Measurements from ENCODE around the gene SFXN1.
"Not testable (repeated sequence)": the region's sequence is repeated elsewhere in the genome, so short reads cannot be mapped to it uniquely, and the experiment has no call there.

The SFXN1 gene

DNA sequence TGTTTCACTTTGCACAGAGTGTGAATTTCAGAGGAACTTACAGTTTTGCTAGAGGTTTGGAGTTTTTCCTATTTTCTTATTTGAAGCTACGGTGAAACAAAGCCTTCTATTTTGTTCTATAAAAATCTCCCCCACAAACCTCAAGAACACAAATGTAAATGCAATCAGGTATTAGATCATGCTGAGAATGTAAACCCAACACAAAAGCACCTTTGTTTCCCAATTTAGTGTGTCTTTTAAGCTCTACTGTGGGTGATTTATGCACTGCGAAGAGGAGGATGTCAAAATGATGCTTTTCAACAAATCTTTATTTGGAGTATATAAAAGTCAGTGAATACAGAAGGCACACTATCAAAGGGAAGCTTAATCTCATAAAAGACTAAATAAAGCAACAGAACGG, 30.1 kb upstream of the SFXN1 start:
- Histone ChIP-seq H3K4me3 (ENCODE audit: insufficient read depth, low read depth, low read length, poor library complexity, severe bottlenecking) (no peak overlapping the region), H3K27ac (ENCODE audit: insufficient read depth, low read length, poor library complexity, severe bottlenecking) (no peak overlapping the region), H3K36me3 (ENCODE audit: control insufficient read depth, insufficient read depth, low read length) (no peaks in the 10 kb centered on the region), H3K4me1 (ENCODE audit: control insufficient read depth, insufficient read depth, low read length, poor library complexity, severe bottlenecking) (peaks cover 14% of the 10 kb centered on the region), H3K27me3 (replicated peaks; ENCODE audit: control insufficient read depth, insufficient read depth, low read length, poor library complexity, severe bottlenecking) (peaks cover 23% of the 10 kb centered on the region), H3K9me3 (ENCODE audit: control insufficient read depth, low read length) (no peaks in the 10 kb centered on the region)
- no peak for DNase-seq

DNA sequence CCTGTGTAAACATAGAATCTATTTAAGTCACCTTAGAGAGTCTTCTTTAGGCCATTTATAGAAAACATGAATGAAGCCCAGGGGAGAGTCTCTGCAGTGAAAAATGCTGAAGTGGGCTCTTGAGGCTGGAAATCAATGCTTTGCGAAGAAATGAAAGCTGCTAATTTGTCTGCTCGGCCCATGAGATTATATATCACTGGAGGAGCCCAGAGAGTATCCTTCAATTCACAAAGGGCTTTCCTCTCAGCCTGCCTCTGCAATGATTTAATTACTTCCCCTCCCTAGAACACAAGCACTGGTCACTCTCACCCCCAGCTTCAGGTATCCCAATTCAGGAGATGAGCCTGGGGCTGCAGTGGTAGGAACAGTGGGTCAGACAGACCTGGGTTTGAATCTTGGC, 26.2 kb upstream of the SFXN1 start:
- H3K27me3 ChIP-seq (replicated peaks; ENCODE audit: control insufficient read depth, insufficient read depth, low read length, poor library complexity, severe bottlenecking), result peaks cover 3% of the 10 kb centered on the region
- no peak overlapping the region for H3K27ac ChIP-seq (ENCODE audit: insufficient read depth, low read length, poor library complexity, severe bottlenecking)
- no peaks in the 10 kb centered on the region for H3K9me3 ChIP-seq (ENCODE audit: control insufficient read depth, low read length)
- H3K36me3 ChIP-seq (ENCODE audit: control insufficient read depth, insufficient read depth, low read length), result no peaks in the 10 kb centered on the region
- H3K4me1 ChIP-seq (ENCODE audit: control insufficient read depth, insufficient read depth, low read length, poor library complexity, severe bottlenecking), result no peaks in the 10 kb centered on the region
- H3K4me3 ChIP-seq (ENCODE audit: insufficient read depth, low read depth, low read length, poor library complexity, severe bottlenecking), result no peak overlapping the region
- no peak for DNase-seq

GRCh38 chr5:175454338-175454737, 24.0 kb upstream of the SFXN1 start:
- H3K9me3 ChIP-seq (ENCODE audit: control insufficient read depth, low read length); H3K36me3 ChIP-seq (ENCODE audit: control insufficient read depth, insufficient read depth, low read length); H3K4me1 ChIP-seq (ENCODE audit: control insufficient read depth, insufficient read depth, low read length, poor library complexity, severe bottlenecking); H3K27ac ChIP-seq (ENCODE audit: insufficient read depth, low read length, poor library complexity, severe bottlenecking); H3K4me3 ChIP-seq (ENCODE audit: insufficient read depth, low read depth, low read length, poor library complexity, severe bottlenecking); H3K27me3 ChIP-seq (replicated peaks; ENCODE audit: control insufficient read depth, insufficient read depth, low read length, poor library complexity, severe bottlenecking); DNase-seq: not testable (repeated sequence)

- no peaks in the 10 kb centered on the region for H3K9me3 ChIP-seq (ENCODE audit: control insufficient read depth, low read length)
- H3K27ac ChIP-seq (ENCODE audit: insufficient read depth, low read length, poor library complexity, severe bottlenecking), result no peak overlapping the region
- H3K36me3 ChIP-seq (ENCODE audit: control insufficient read depth, insufficient read depth, low read length), result no peaks in the 10 kb centered on the region
- no peak for DNase-seq
- no peaks in the 10 kb centered on the region for H3K4me1 ChIP-seq (ENCODE audit: control insufficient read depth, insufficient read depth, low read length, poor library complexity, severe bottlenecking)
- H3K4me3 ChIP-seq (ENCODE audit: insufficient read depth, low read depth, low read length, poor library complexity, severe bottlenecking), result no peak overlapping the region
- H3K27me3 ChIP-seq (replicated peaks; ENCODE audit: control insufficient read depth, insufficient read depth, low read length, poor library complexity, severe bottlenecking), result peaks cover 3% of the 10 kb centered on the region
Measured at GRCh38 chr5:175456105-175456742, 22.1 kb upstream of the SFXN1 start.

GRCh38 chr5:175457466-175457865, 20.9 kb upstream of the SFXN1 start:
- peaks cover 3% of the 10 kb centered on the region for H3K27me3 ChIP-seq (replicated peaks; ENCODE audit: control insufficient read depth, insufficient read depth, low read length, poor library complexity, severe bottlenecking)
- no peak overlapping the region for H3K4me3 ChIP-seq (ENCODE audit: insufficient read depth, low read depth, low read length, poor library complexity, severe bottlenecking)
- H3K9me3 ChIP-seq (ENCODE audit: control insufficient read depth, low read length), result no peaks in the 10 kb centered on the region

DNA sequence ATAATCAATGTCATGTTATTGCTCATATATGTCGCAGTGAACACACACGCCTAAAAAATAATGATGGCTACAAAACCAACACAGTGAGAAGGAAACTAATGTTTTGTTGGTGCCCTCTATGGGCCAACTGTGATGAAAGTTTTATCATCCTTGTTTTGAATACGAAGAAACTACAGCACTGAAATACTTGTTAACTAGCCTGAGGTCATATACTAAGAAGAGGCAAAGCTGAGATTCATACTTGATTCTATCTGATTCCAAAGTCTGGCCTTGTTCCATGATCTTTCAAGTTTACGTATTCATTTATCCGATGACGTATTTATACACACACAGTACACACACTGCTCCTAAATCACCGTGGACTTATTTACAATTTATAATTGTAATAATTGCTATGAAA, 18.2 kb upstream of the SFXN1 start:
- no peak for DNase-seq
- Histone ChIP-seq H3K36me3 (ENCODE audit: control insufficient read depth, insufficient read depth, low read length) (no peaks in the 10 kb centered on the region), H3K27me3 (replicated peaks; ENCODE audit: control insufficient read depth, insufficient read depth, low read length, poor library complexity, severe bottlenecking) (peaks cover 1% of the 10 kb centered on the region), H3K9me3 (ENCODE audit: control insufficient read depth, low read length) (no peaks in the 10 kb centered on the region), H3K4me3 (ENCODE audit: insufficient read depth, low read depth, low read length, poor library complexity, severe bottlenecking) (no peak overlapping the region), H3K27ac (ENCODE audit: insufficient read depth, low read length, poor library complexity, severe bottlenecking) (no peak overlapping the region), H3K4me1 (ENCODE audit: control insufficient read depth, insufficient read depth, low read length, poor library complexity, severe bottlenecking) (peaks cover 6% of the 10 kb centered on the region)

More at GRCh38 chr5:175457466-175457865, 20.9 kb upstream of the SFXN1 start:
- DNase-seq, result no peak
- Histone ChIP-seq H3K36me3 (ENCODE audit: control insufficient read depth, insufficient read depth, low read length) (no peaks in the 10 kb centered on the region), H3K27ac (ENCODE audit: insufficient read depth, low read length, poor library complexity, severe bottlenecking) (no peak overlapping the region), H3K4me1 (ENCODE audit: control insufficient read depth, insufficient read depth, low read length, poor library complexity, severe bottlenecking) (no peaks in the 10 kb centered on the region)

DNA sequence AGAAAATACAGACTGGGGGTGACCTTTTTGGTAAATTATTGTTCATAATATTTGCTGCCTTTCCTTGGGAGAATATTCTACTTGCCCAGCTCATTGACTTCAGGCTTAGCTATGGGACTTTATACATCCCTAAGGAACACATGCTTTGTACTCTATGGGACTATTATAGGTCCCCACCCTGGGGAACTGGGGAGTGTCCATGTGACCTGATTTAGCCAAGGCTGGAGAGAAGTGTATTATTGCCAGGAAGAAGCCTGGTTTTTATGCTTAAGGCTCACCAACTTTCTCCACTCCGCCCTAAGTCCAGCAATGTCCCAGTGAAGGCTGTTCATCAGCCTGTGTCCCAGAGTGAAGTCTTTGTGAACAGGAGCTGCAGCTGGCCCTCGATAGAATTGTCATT, 17.8 kb upstream of the SFXN1 start:
- Histone ChIP-seq H3K9me3 (ENCODE audit: control insufficient read depth, low read length) (no peaks in the 10 kb centered on the region), H3K4me3 (ENCODE audit: insufficient read depth, low read depth, low read length, poor library complexity, severe bottlenecking) (no peak overlapping the region), H3K27me3 (replicated peaks; ENCODE audit: control insufficient read depth, insufficient read depth, low read length, poor library complexity, severe bottlenecking) (no peaks in the 10 kb centered on the region), H3K27ac (ENCODE audit: insufficient read depth, low read length, poor library complexity, severe bottlenecking) (no peak overlapping the region), H3K4me1 (ENCODE audit: control insufficient read depth, insufficient read depth, low read length, poor library complexity, severe bottlenecking) (peaks cover 6% of the 10 kb centered on the region), H3K36me3 (ENCODE audit: control insufficient read depth, insufficient read depth, low read length) (no peaks in the 10 kb centered on the region)
- DNase-seq, result no peak

- DNase-seq, result no peak
- H3K27ac ChIP-seq (ENCODE audit: insufficient read depth, low read length, poor library complexity, severe bottlenecking), result no peak overlapping the region
- H3K27me3 ChIP-seq (replicated peaks; ENCODE audit: control insufficient read depth, insufficient read depth, low read length, poor library complexity, severe bottlenecking), result no peaks in the 10 kb centered on the region
- H3K4me1 ChIP-seq (ENCODE audit: control insufficient read depth, insufficient read depth, low read length, poor library complexity, severe bottlenecking), result peaks cover 6% of the 10 kb centered on the region
- no peak overlapping the region for H3K4me3 ChIP-seq (ENCODE audit: insufficient read depth, low read depth, low read length, poor library complexity, severe bottlenecking)
- no peaks in the 10 kb centered on the region for H3K36me3 ChIP-seq (ENCODE audit: control insufficient read depth, insufficient read depth, low read length)
- no peaks in the 10 kb centered on the region for H3K9me3 ChIP-seq (ENCODE audit: control insufficient read depth, low read length)
Measured at GRCh38 chr5:175461370-175461769, 17.0 kb upstream of the SFXN1 start.

DNA sequence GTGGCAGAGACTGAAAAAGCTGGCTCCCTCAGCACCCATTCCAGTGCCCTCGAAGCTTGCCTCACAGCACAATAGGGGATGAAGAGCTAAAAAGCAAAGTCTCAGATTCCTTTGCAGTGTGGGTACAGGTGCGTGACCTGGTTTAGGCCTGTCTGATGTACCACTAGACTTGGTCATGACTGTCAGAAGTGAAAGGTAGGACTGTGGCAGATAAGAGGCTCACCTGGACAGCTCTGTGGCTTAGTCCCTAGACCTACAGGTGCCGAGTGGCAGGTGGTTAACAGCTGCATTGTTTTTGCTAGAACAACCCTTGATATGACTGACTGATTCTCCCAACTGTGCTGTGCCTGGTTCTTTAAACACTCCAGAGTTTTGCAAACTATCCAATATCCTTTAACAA, 14.7 kb upstream of the SFXN1 start:
- Histone ChIP-seq H3K27ac (ENCODE audit: insufficient read depth, low read length, poor library complexity, severe bottlenecking) (no peak overlapping the region), H3K4me3 (ENCODE audit: insufficient read depth, low read depth, low read length, poor library complexity, severe bottlenecking) (no peak overlapping the region), H3K27me3 (replicated peaks; ENCODE audit: control insufficient read depth, insufficient read depth, low read length, poor library complexity, severe bottlenecking) (no peaks in the 10 kb centered on the region), H3K9me3 (ENCODE audit: control insufficient read depth, low read length) (no peaks in the 10 kb centered on the region), H3K36me3 (ENCODE audit: control insufficient read depth, insufficient read depth, low read length) (no peaks in the 10 kb centered on the region), H3K4me1 (ENCODE audit: control insufficient read depth, insufficient read depth, low read length, poor library complexity, severe bottlenecking) (peaks cover 6% of the 10 kb centered on the region)
- no peak for DNase-seq

DNA sequence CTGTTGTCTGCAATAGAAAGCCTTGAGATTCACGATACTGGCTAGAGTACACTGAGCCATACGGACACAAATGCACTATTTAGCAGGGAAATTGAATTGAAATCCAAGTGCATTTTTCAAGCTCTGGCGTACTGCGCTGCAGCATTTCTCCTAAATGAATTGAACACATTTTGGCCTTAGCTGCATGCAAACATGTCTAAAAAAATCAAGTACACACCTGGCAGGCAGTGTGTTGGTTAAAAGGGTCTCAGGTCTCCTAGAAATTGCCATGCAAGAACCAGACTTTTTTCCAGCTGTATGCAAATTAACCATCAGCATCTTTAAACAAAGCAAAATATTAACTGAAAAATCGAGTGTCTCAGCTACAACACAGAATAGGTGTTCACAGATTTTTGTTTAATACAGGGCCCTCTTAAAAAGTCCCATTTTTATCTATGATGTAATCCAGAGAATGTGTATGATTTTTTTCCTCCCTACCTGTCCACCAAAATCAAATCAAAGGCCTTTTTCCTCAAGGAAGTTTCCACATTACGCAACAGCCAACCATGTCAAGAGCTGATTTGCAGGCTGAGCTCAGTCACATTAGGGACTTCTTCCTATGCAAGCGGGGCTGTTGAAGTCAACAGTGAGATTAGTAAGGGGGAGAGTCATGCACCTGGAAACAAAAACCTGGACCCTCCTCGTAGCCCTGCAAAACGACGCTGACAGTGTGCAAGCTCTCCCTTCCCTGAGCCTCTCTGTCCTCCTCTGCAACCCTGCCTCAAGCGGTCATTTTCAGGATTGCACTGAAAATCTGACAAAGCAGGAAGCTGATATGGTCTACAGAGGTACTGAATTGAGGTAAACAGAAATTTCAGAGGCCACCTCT, 14.1 kb upstream of the SFXN1 start:
- no peaks in the 10 kb centered on the region for H3K9me3 ChIP-seq (ENCODE audit: control insufficient read depth, low read length)
- peaks cover 6% of the 10 kb centered on the region for H3K4me1 ChIP-seq (ENCODE audit: control insufficient read depth, insufficient read depth, low read length, poor library complexity, severe bottlenecking)
- no peak overlapping the region for H3K4me3 ChIP-seq (ENCODE audit: insufficient read depth, low read depth, low read length, poor library complexity, severe bottlenecking)
- H3K36me3 ChIP-seq (ENCODE audit: control insufficient read depth, insufficient read depth, low read length), result no peaks in the 10 kb centered on the region
- H3K27me3 ChIP-seq (replicated peaks; ENCODE audit: control insufficient read depth, insufficient read depth, low read length, poor library complexity, severe bottlenecking), result no peaks in the 10 kb centered on the region
- H3K27ac ChIP-seq (ENCODE audit: insufficient read depth, low read length, poor library complexity, severe bottlenecking), result no peak overlapping the region
- DNase-seq, result peak in 2 of 3 donors; percentile 15 to 26

Measured in effector memory CD4-positive, alpha-beta T cell (primary cell).